ENCODE results near the gene MYO10.
"Not testable (repeated sequence)": the region's sequence is repeated elsewhere in the genome, so short reads cannot be mapped to it uniquely, and the experiment has no call there.

Gene MYO10

DNA sequence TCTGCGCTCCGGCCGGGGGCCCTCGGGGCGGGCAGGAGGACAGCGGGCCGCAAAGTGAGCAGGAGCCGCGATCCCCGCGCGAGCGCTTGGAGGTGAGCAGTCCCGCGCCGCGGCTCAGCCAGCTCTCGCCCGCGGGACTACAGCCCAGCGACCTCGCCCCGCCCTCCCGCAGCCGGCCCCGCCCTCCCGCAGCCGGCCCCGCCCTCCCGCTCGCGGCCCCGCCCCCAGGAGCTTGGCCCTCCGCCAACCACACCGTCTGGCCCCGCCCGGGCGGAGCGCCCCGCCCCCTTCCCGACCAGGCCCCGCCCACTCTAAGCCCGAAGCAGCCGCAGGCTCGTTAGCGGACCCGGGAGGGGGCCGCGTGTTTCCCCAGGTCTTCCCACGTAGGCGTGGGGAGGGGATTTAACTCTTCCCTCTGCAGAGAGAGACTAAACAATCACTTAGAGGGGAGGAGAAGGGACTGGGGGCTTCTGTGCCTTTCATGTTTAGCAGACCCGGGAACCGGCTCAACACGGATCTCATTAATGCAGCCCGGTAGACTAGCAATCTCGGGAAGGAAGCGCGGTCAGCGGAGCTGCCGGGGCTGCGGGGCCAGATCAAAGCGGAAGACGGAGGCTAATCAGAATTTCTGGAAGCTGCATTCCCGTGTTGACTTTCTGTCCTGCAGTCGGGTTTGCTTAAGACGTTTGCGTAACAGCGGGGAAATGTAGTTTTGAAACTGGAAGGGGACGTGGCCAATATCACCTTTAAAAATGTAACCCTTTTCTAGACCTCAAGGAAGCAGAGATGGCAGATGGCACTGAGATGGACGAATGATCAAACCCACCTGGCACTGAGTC is at the start of gene MYO10:
MYO10 (minus strand) TSS at position 139 of the 839 bp plus-strand sequence. CDS start 480 bp downstream, outside the sequence.
- DNase-seq (ENCODE audit: low spot score): peak; percentile 7

DNA sequence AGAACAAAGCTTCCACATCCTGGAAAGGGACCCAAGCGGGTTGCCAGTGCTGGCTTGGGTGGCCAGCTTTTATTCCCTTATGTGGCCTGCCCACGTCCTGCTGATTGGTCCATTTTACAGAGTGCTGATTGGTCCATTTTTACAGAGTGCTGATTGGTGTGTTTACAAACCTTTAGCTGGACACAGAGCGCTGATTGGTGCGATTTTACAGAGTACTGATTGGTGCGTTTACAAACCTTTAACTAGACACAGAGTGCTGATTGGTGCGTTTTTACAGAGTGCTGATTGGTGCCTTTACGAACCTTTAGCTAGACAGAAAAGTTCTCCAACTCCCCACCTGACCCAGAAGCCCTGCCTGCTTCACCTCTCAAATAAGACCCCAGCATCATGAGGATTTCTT is 49.2 kb upstream of the MYO10 start:
- not testable (repeated sequence) for DNase-seq (ENCODE audit: low spot score)

- no peak for DNase-seq (ENCODE audit: low spot score)
These were observed 47.9 kb upstream of the MYO10 start for GRCh38 chr5:16983972-16984371.

- no peak for DNase-seq (ENCODE audit: low spot score)
These were observed 47.0 kb upstream of the MYO10 start for GRCh38 chr5:16983022-16983639.

- DNase-seq (ENCODE audit: low spot score): no peak
These were observed 45.6 kb upstream of the MYO10 start for GRCh38 chr5:16981700-16982099.

DNA sequence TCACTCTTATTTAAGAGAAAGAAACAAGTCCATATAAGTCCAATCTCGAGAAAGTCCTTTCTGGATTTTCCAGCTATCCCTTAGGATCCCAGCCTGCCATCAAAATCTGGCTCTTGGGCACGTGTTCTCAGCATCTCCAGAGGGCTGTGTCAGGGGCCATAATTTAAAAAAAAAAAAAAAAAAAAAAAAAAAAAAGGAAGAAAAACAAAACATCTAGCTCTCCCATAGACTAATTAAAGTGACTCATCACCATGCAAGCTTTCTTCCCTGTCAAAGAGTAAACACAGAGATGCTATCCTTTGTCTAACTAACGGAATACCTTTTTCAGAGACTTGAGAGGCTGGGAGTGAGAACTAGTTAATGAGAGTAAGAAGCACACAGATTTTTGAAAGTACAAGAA is 44.9 kb upstream of the MYO10 start:
- no peak for DNase-seq (ENCODE audit: low spot score)

- no peak for DNase-seq (ENCODE audit: low spot score)
These were observed 42.2 kb upstream of the MYO10 start for GRCh38 chr5:16978296-16978695.

GRCh38 chr5:16976625-16977008 is 40.5 kb upstream of the MYO10 start:
- DNase-seq (ENCODE audit: low spot score): no peak

GRCh38 chr5:16975950-16976624 is 40.0 kb upstream of the MYO10 start:
- DNase-seq (ENCODE audit: low spot score): no peak

GRCh38 chr5:16974981-16975380 is 38.9 kb upstream of the MYO10 start:
- no peak for DNase-seq (ENCODE audit: low spot score)

DNA sequence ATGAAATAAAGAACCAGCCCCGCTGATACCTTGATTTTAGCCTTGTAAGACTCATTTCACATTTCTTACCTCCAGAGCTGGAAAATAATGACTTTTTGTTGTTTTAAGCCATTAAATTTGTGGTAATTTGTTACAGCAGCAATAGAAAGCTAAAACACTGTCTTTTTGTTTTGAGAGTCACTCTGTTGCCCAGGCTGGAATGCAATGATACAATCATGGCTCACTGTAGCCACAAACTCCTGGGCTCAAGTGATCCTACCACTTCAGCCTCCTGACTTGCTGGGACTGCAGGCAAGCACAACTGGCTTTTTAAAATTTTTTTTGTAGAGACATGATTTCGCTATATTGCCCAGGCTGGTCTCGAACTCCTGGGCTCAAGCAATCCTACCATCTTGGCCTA is 34.7 kb upstream of the MYO10 start:
- DNase-seq (ENCODE audit: low spot score): no peak

- no peak for DNase-seq (ENCODE audit: low spot score)
These were observed 34.2 kb upstream of the MYO10 start for GRCh38 chr5:16970260-16970659.

GRCh38 chr5:16965581-16965980 is 29.5 kb upstream of the MYO10 start:
- DNase-seq (ENCODE audit: low spot score): no peak

DNA sequence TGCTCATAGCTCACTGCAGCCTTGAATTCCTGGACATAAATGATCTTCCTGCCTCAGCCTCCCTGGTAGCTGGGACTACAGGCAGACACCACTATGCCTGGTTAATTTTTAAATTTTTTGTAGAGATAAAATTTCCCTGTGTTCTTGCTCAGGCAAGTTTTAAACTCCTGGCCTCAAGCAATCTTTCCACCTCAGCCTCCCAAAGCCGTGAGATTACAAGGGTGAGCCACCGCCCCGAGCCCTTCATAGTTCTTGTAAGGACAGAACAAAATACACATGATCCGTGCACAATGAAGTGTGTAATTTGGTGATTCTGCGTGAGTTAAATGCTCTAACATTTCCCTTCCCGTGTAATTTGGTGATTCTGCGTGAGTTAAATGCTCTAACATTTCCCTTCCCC is 27.7 kb upstream of the MYO10 start:
- DNase-seq (ENCODE audit: low spot score): no peak

GRCh38 chr5:16961131-16961530 is 25.0 kb upstream of the MYO10 start:
- no peak for DNase-seq (ENCODE audit: low spot score)

- DNase-seq (ENCODE audit: low spot score): no peak
These were observed 21.5 kb upstream of the MYO10 start for GRCh38 chr5:16957304-16958196.

- no peak for DNase-seq (ENCODE audit: low spot score)
These were observed 17.6 kb upstream of the MYO10 start for GRCh38 chr5:16953729-16954128.

- no peak for DNase-seq (ENCODE audit: low spot score)
These were observed 17.0 kb upstream of the MYO10 start for GRCh38 chr5:16952968-16953671.

DNA sequence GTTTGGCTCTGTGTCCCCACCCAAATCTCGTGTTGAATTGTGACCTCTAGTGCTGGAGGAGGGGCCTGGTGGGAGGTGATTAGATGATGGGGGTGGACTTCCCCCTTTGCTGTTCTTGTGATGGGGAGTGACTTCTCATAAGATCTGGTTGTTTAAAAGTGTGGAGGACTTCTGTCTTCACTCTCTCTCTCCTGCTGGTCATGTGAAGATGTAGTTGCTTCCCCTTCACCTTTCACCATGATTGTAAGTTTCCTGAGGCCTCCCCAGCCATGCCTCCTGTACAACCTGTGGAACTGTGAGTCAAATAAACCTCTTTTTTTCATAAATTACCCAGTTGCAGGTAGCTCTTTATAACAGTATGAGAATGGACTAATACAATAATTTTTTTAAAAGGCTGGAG is 10.6 kb upstream of the MYO10 start:
- no peak for DNase-seq (ENCODE audit: low spot score)

- no peak for DNase-seq (ENCODE audit: low spot score)
These were observed 8.9 kb upstream of the MYO10 start for GRCh38 chr5:16944816-16945562.
